GM19372 (cell line): ENCODE data around the gene GALNT3.

ENCODE experiments used
- ATAC-seq: cut with Tn5 transposase; IDR thresholded peaks from one replicate; pipeline ENCODE4 v1.9.1; 2021; ENCODE audit warnings: mild to moderate bottlenecking, low read depth, moderate library complexity; ENCODE audit not compliant: unreplicated experiment

GALNT3 gene

GRCh38 chr2:165746501-165746900, 47.5 kb downstream of the GALNT3 start:
- ATAC-seq: no peak

- no peak for ATAC-seq
Measured at GRCh38 chr2:165745916-165746315, 48.1 kb downstream of the GALNT3 start.

- peak; percentile 98 for ATAC-seq
Measured at GRCh38 chr2:165743442-165743841, 50.6 kb downstream of the GALNT3 start.

- ATAC-seq: no peak
Measured at GRCh38 chr2:165725421-165725820, 68.6 kb downstream of the GALNT3 start.

- ATAC-seq: no peak
Measured at GRCh38 chr2:165720511-165720910, 73.5 kb downstream of the GALNT3 start.

- no peak for ATAC-seq
Measured at GRCh38 chr2:165718610-165719210, 75.3 kb downstream of the GALNT3 start.

GRCh38 chr2:165716091-165716490, 78.0 kb downstream of the GALNT3 start:
- ATAC-seq: no peak

- ATAC-seq: no peak
Measured at GRCh38 chr2:165706960-165707487, 87.0 kb downstream of the GALNT3 start.

- no peak for ATAC-seq
Measured at GRCh38 chr2:165701147-165701546, 92.9 kb downstream of the GALNT3 start.

- no peak for ATAC-seq
Measured at GRCh38 chr2:165700531-165700930, 93.5 kb downstream of the GALNT3 start.

GRCh38 chr2:165699946-165700345, 94.1 kb downstream of the GALNT3 start:
- no peak for ATAC-seq

GRCh38 chr2:165698444-165698884, 95.6 kb downstream of the GALNT3 start:
- peak; percentile 85 for ATAC-seq

- ATAC-seq: no peak
Measured at GRCh38 chr2:165697748-165698443, 96.2 kb downstream of the GALNT3 start.
